AG04449 (cell line): ENCODE data around the gene TPO.
"Not testable (repeated sequence)": the region's sequence is repeated elsewhere in the genome, so short reads cannot be mapped to it uniquely, and the experiment has no call there.

Experiments used
- CTCF ChIA-PET: fragments of 350-600 bp; formaldehyde crosslinking; extraction: SDS; loops from one replicate; lab custom pipeline; 2021; ENCODE audit warnings: antibody characterized with exemption; lab: Yijun Ruan, JAX
- POLR2A ChIA-PET: fragments of 400-600, 350-600 bp; formaldehyde crosslinking; extraction: SDS; loops from one replicate; lab custom pipeline; 2020; ENCODE audit warnings: antibody characterized with exemption, inconsistent platforms; lab: Yijun Ruan, JAX
- DNase-seq: peaks from one replicate; pipeline ENCODE4 v3.0.0-alpha.2; 2010; ENCODE audit warnings: low read depth, low spot score
- H3K4me3 ChIP-seq: 2 replicates; pipeline ENCODE4 v1.5.1; 2011; ENCODE audit warnings: low read depth, mild to moderate bottlenecking, control low read depth, low read length
- CTCF ChIP-seq: IDR thresholded peaks from one replicate; pipeline ENCODE4 v1.5.1; 2011; ENCODE audit warnings: mild to moderate bottlenecking, moderate library complexity, low read length, control low read depth, inconsistent platforms; ENCODE audit not compliant: insufficient read depth; ENCODE audit errors: missing control alignments

Gene TPO

GRCh38 chr2:1569879-1570450 lies 156.7 kb downstream of the TPO start:
- ChIA-PET POLR2A (no interaction called here), CTCF (interaction anchor here (1.5 kb wide), 1 partner anchor 19 kb away, joined by 10 read pairs; no protein-coding TSS in a partner anchor)
- H3K4me3 ChIP-seq, result no peak overlapping the region
- DNase-seq, result no peak
- TF ChIP-seq CTCF, result no peak

GRCh38 chr2:1571477-1572417 lies 158.5 kb downstream of the TPO start:
- no peak for DNase-seq
- TF ChIP-seq CTCF, result no peak
- ChIA-PET CTCF (interaction anchor here (0.9 to 2.1 kb wide), 3 partner anchors 18 to 198 kb away, joined by 3 to 9 read pairs (median 6); no protein-coding TSS in a partner anchor), POLR2A (interaction anchor here (1.0 kb wide), 1 partner anchor 160 kb away, joined by 4 read pairs; no protein-coding TSS in a partner anchor)
- H3K4me3 ChIP-seq, result no peak overlapping the region

GRCh38 chr2:1572638-1573037 lies 159.4 kb downstream of the TPO start:
- DNase-seq, result no peak
- TF ChIP-seq CTCF, result no peak
- H3K4me3 ChIP-seq, result no peak overlapping the region
- POLR2A ChIA-PET, result interaction anchor here (1.0 kb wide), 1 partner anchor 159 kb away, joined by 4 read pairs; no protein-coding TSS in a partner anchor
- CTCF ChIA-PET, result interaction anchor here (0.9 to 2.1 kb wide), 3 partner anchors 19 to 197 kb away, joined by 3 to 9 read pairs (median 6); no protein-coding TSS in a partner anchor

GRCh38 chr2:1577846-1578245 lies 164.6 kb downstream of the TPO start:
- no peak overlapping the region for H3K4me3 ChIP-seq
- CTCF ChIA-PET, result no interaction called here
- DNase-seq, result no peak
- POLR2A ChIA-PET, result no interaction called here
- TF ChIP-seq CTCF, result no peak

- DNase-seq, H3K4me3 ChIP-seq, POLR2A ChIA-PET: not testable (repeated sequence)
- CTCF ChIA-PET, result interaction anchor here (2.4 kb wide), 1 partner anchor 236 kb away, joined by 8 read pairs; no protein-coding TSS in a partner anchor
Observed at GRCh38 chr2:1581257-1581964, 168.1 kb downstream of the TPO start.

GRCh38 chr2:1581965-1582625 lies 168.8 kb downstream of the TPO start:
- DNase-seq, result no peak
- TF ChIP-seq CTCF, result no peak
- ChIA-PET CTCF (interaction anchor here (1.0 to 2.4 kb wide), 5 partner anchors 10 to 236 kb away, joined by 3 to 9 read pairs (median 3); no protein-coding TSS in a partner anchor), POLR2A (no interaction called here)
- H3K4me3 ChIP-seq, result no peak overlapping the region
